ENCODE measurements around the gene VSIG1.

DNA sequence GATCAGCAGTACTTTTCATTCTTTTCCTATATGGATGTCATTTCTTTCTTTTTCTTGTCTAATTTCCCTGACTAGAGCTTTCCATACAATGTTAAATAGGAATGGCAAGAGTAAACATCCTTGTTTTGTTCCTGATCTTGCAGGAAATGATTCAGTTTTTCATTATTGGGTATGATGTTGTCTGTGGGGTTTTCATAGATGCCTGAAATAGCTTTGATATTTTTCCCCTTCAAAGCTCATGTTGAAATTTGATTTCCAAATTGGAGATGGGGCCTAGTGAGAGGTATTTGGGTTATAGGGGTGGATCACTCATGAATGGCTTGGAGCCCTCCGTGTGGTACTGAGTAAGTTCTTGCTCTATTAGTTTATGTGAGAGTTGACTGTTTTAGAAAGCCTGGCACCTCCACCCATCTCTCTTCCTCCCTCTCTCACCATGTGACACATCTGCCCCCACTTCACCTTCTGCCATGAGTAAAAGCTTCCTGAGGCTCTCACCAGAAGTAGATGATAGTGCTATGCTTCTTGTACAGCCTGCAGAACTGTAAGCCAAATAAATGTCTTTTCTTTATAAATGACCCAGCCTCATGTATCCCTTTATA, 22.3 kb upstream of the VSIG1 start:
- TF ChIP-seq, protein P1, sequence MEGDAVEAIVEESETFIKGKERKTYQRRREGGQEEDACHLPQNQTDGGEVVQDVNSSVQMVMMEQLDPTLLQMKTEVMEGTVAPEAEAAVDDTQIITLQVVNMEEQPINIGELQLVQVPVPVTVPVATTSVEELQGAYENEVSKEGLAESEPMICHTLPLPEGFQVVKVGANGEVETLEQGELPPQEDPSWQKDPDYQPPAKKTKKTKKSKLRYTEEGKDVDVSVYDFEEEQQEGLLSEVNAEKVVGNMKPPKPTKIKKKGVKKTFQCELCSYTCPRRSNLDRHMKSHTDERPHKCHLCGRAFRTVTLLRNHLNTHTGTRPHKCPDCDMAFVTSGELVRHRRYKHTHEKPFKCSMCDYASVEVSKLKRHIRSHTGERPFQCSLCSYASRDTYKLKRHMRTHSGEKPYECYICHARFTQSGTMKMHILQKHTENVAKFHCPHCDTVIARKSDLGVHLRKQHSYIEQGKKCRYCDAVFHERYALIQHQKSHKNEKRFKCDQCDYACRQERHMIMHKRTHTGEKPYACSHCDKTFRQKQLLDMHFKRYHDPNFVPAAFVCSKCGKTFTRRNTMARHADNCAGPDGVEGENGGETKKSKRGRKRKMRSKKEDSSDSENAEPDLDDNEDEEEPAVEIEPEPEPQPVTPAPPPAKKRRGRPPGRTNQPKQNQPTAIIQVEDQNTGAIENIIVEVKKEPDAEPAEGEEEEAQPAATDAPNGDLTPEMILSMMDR (IDR thresholded peaks at IDR 0.05), result no peak
- no peak for TF ChIP-seq POLR2A (IDR thresholded peaks at IDR 0.05)
